ENCODE measurements around the gene EXOC6B. TPM values are rescaled to one million over a fixed set of nuclear protein-coding genes. Genes with fewer than 3 reads are reported as not detected.

Gene EXOC6B
- total RNA-seq, 1 experiment from 2014 or later = 33.7 TPM

- Mint-ChIP-seq H3K27ac (no peak overlapping the region), H3K36me3 (no peaks in the 10 kb centered on the region), H3K4me3 (no peak overlapping the region), H3K4me1 (peaks cover 11% of the 10 kb centered on the region), H3K9me3 (no peaks in the 10 kb centered on the region), H3K27me3 (ENCODE audit: low read depth) (no peaks in the 10 kb centered on the region)
- ChIA-PET CTCF (no interaction called here), POLR2A (no interaction called here)
- DNase-seq (ENCODE audit: low spot score) (no peak), ATAC-seq (no peak)
- TF ChIP-seq ZNF121 (CRISPR knock-in tag; IDR thresholded peaks at IDR 0.05) = no peak
- no peak for TF ChIP-seq ZMAT4 (CRISPR knock-in tag; IDR thresholded peaks at IDR 0.05)
- no peak for TF ChIP-seq JAZF1 (CRISPR knock-in tag; IDR thresholded peaks at IDR 0.05)
- TF ChIP-seq TP53 (CRISPR knock-in tag; IDR thresholded peaks at IDR 0.05) = no peak
- TF ChIP-seq HMGA2 (CRISPR knock-in tag; IDR thresholded peaks at IDR 0.05) = no peak
- no peak for TF ChIP-seq STAT6 (CRISPR knock-in tag; conservative IDR thresholded peaks at IDR 0.05; ENCODE audit: low read depth)
- TF ChIP-seq AR (CRISPR knock-in tag; IDR thresholded peaks at IDR 0.05) = no peak
- no peak for TF ChIP-seq ARID4B (CRISPR knock-in tag; IDR thresholded peaks at IDR 0.05; ENCODE audit: borderline replicate concordance)
- no peak for TF ChIP-seq ZNF263 (CRISPR knock-in tag; IDR thresholded peaks at IDR 0.05; ENCODE audit: low read depth)
- TF ChIP-seq KAT7 (CRISPR knock-in tag; IDR thresholded peaks at IDR 0.05; ENCODE audit: borderline replicate concordance) = no peak
- no peak for TF ChIP-seq PREB (CRISPR knock-in tag; IDR thresholded peaks at IDR 0.05; ENCODE audit: borderline replicate concordance)
- no peak for TF ChIP-seq ZNF317 (CRISPR knock-in tag; IDR thresholded peaks at IDR 0.05; ENCODE audit: borderline replicate concordance, low read depth)
- no peak for TF ChIP-seq MYBL2 (CRISPR knock-in tag; IDR thresholded peaks at IDR 0.05)
Measured at GRCh38 chr2:72576861-72577260, 249.0 kb downstream of the EXOC6B start.

- ChIA-PET CTCF (no interaction called here), POLR2A (no interaction called here)
- Mint-ChIP-seq H3K27ac (no peak overlapping the region), H3K36me3 (no peaks in the 10 kb centered on the region), H3K9me3 (no peaks in the 10 kb centered on the region), H3K27me3 (ENCODE audit: low read depth) (no peaks in the 10 kb centered on the region), H3K4me3 (no peak overlapping the region), H3K4me1 (peaks cover 11% of the 10 kb centered on the region)
- no peak for DNase-seq (ENCODE audit: low spot score)
- ATAC-seq = no peak
- TF ChIP-seq ZNF423 (CRISPR knock-in tag; IDR thresholded peaks at IDR 0.05) = no peak
- no peak for TF ChIP-seq RELA (CRISPR knock-in tag; IDR thresholded peaks at IDR 0.05; ENCODE audit: borderline replicate concordance)
- TF ChIP-seq AFF4 (CRISPR knock-in tag; IDR thresholded peaks at IDR 0.05; ENCODE audit: borderline replicate concordance) = no peak
- TF ChIP-seq ZNF219 (CRISPR knock-in tag; IDR thresholded peaks at IDR 0.05; ENCODE audit: borderline replicate concordance) = no peak
- no peak for TF ChIP-seq ELF4 (CRISPR knock-in tag; IDR thresholded peaks at IDR 0.05; ENCODE audit: low read depth)
- no peak for TF ChIP-seq TEAD4 (CRISPR knock-in tag; IDR thresholded peaks at IDR 0.05)
- TF ChIP-seq FOXJ3 (CRISPR knock-in tag; IDR thresholded peaks at IDR 0.05; ENCODE audit: borderline replicate concordance) = no peak
- no peak for TF ChIP-seq SMAD4 (CRISPR knock-in tag; IDR thresholded peaks at IDR 0.05)
- TF ChIP-seq ZNF232 (CRISPR knock-in tag; IDR thresholded peaks at IDR 0.05) = no peak
Measured at GRCh38 chr2:72576459-72576858, 249.4 kb downstream of the EXOC6B start.
